ENCODE data around the gene STPG1.

DNA sequence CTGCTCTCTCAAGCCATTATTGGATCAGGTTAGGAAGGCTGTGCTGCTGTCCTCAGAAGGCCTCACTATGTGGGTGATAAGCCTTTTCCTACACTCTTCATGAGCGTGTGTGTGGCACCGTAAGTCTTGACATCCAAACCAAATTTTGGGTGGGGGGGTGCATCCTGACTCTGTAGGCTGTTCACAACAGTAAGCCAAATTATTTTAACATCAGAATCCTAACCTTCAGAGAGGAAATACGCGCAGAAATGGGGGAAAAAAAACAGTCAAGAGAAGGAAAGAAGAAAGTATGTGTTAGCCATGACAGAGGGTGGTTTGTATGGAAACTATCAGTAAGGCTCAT lies 21.0 kb downstream of the STPG1 start:
- TF ChIP-seq, protein P1, sequence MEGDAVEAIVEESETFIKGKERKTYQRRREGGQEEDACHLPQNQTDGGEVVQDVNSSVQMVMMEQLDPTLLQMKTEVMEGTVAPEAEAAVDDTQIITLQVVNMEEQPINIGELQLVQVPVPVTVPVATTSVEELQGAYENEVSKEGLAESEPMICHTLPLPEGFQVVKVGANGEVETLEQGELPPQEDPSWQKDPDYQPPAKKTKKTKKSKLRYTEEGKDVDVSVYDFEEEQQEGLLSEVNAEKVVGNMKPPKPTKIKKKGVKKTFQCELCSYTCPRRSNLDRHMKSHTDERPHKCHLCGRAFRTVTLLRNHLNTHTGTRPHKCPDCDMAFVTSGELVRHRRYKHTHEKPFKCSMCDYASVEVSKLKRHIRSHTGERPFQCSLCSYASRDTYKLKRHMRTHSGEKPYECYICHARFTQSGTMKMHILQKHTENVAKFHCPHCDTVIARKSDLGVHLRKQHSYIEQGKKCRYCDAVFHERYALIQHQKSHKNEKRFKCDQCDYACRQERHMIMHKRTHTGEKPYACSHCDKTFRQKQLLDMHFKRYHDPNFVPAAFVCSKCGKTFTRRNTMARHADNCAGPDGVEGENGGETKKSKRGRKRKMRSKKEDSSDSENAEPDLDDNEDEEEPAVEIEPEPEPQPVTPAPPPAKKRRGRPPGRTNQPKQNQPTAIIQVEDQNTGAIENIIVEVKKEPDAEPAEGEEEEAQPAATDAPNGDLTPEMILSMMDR (IDR thresholded peaks at IDR 0.05) = no peak
- TF ChIP-seq POLR2AphosphoS5 (IDR thresholded peaks at IDR 0.05) (no peak), POLR2A (IDR thresholded peaks at IDR 0.05; ENCODE audit: low read depth) (no peak), EP300 (IDR thresholded peaks at IDR 0.05) (no peak)
